ENCODE data around the gene RIN1. TPM values are rescaled to one million over a fixed set of nuclear protein-coding genes. Genes with fewer than 3 reads are reported as not detected.

Gene RIN1
- total and polyA plus RNA-seq, 2 of the 13 experiments (the other 11 are each of a cell fraction or from before 2014, with no cell fraction given), result 2.4 to 4.1 TPM

GRCh38 chr11:66335531-66336233, 552 bp downstream of the RIN1 start (continued):
- TF ChIP-seq, protein P1, sequence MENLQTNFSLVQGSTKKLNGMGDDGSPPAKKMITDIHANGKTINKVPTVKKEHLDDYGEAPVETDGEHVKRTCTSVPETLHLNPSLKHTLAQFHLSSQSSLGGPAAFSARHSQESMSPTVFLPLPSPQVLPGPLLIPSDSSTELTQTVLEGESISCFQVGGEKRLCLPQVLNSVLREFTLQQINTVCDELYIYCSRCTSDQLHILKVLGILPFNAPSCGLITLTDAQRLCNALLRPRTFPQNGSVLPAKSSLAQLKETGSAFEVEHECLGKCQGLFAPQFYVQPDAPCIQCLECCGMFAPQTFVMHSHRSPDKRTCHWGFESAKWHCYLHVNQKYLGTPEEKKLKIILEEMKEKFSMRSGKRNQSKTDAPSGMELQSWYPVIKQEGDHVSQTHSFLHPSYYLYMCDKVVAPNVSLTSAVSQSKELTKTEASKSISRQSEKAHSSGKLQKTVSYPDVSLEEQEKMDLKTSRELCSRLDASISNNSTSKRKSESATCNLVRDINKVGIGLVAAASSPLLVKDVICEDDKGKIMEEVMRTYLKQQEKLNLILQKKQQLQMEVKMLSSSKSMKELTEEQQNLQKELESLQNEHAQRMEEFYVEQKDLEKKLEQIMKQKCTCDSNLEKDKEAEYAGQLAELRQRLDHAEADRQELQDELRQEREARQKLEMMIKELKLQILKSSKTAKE (CRISPR knock-in tag; IDR thresholded peaks at IDR 0.05; ENCODE audit: borderline replicate concordance), result no peak
- no peak for TF ChIP-seq SNAPC4 (CRISPR knock-in tag; IDR thresholded peaks at IDR 0.05)
- TF ChIP-seq MYC (CRISPR knock-in tag; IDR thresholded peaks at IDR 0.05; ENCODE audit: borderline replicate concordance), result peak; percentile 20; the same call in 1 of the 2 replicates
- no peak for TF ChIP-seq CBX5 (CRISPR knock-in tag; IDR thresholded peaks at IDR 0.05; ENCODE audit: borderline replicate concordance)
- no peak for TF ChIP-seq KDM4B (CRISPR knock-in tag; IDR thresholded peaks at IDR 0.05)
- TF ChIP-seq, protein P2, sequence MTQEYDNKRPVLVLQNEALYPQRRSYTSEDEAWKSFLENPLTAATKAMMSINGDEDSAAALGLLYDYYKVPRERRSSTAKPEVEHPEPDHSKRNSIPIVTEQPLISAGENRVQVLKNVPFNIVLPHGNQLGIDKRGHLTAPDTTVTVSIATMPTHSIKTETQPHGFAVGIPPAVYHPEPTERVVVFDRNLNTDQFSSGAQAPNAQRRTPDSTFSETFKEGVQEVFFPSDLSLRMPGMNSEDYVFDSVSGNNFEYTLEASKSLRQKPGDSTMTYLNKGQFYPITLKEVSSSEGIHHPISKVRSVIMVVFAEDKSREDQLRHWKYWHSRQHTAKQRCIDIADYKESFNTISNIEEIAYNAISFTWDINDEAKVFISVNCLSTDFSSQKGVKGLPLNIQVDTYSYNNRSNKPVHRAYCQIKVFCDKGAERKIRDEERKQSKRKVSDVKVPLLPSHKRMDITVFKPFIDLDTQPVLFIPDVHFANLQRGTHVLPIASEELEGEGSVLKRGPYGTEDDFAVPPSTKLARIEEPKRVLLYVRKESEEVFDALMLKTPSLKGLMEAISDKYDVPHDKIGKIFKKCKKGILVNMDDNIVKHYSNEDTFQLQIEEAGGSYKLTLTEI (CRISPR knock-in tag; conservative IDR thresholded peaks at IDR 0.05), result no peak
- no peak for TF ChIP-seq ZUFSP (CRISPR knock-in tag; IDR thresholded peaks at IDR 0.05; ENCODE audit: borderline replicate concordance)
- no peak for TF ChIP-seq KMT2A (CRISPR knock-in tag; IDR thresholded peaks at IDR 0.05)
- TF ChIP-seq EED (CRISPR knock-in tag; IDR thresholded peaks at IDR 0.05), result 0 out of 2 replicates have a peak, but pooled peaks have one; percentile 68
- TF ChIP-seq, protein P3, sequence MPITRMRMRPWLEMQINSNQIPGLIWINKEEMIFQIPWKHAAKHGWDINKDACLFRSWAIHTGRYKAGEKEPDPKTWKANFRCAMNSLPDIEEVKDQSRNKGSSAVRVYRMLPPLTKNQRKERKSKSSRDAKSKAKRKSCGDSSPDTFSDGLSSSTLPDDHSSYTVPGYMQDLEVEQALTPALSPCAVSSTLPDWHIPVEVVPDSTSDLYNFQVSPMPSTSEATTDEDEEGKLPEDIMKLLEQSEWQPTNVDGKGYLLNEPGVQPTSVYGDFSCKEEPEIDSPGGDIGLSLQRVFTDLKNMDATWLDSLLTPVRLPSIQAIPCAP (CRISPR knock-in tag; IDR thresholded peaks at IDR 0.05; ENCODE audit: low read depth), result no peak
- TF ChIP-seq KLF12 (CRISPR knock-in tag; IDR thresholded peaks at IDR 0.05; ENCODE audit: borderline replicate concordance), result no peak
- no peak for TF ChIP-seq HOXA9 (CRISPR knock-in tag; IDR thresholded peaks at IDR 0.05; ENCODE audit: borderline replicate concordance)
- no peak for TF ChIP-seq KMT2B (CRISPR knock-in tag; IDR thresholded peaks at IDR 0.05)
- TF ChIP-seq SRY (CRISPR knock-in tag; IDR thresholded peaks at IDR 0.05), result no peak
- TF ChIP-seq HNF4G (IDR thresholded peaks at IDR 0.05; ENCODE audit: borderline replicate concordance, low read depth, low read length), result no peak
- TF ChIP-seq HNF4G (CRISPR knock-in tag; IDR thresholded peaks at IDR 0.05; ENCODE audit: borderline replicate concordance, low read depth), result no peak
- TF ChIP-seq ZNF570 (CRISPR knock-in tag; IDR thresholded peaks at IDR 0.05; ENCODE audit: borderline replicate concordance), result no peak

Data from HepG2 (cell line).